Neural progenitor cell (in vitro differentiated cells): ENCODE results near the gene ELFN1. TPM values are rescaled to one million over a fixed set of nuclear protein-coding genes. Genes with fewer than 3 reads are reported as not detected.
A peak's percentile ranks its signal among the peaks of the same experiment; 100 is the strongest.

Source experiments
- DNase-seq: peaks from one replicate; pipeline ENCODE4 v3.0.0-alpha.2; 2016; ENCODE audit warnings: low spot score
- H2AFZ ChIP-seq: fragments of 200-600 bp; sonication (generic); replicated peaks from 2 replicates; pipeline ENCODE4 v1.6.1; 2016; ENCODE audit warnings: antibody characterized with exemption
- H3F3A ChIP-seq: fragments of 200-600 bp; sonication (generic); 2 replicates; pipeline ENCODE4 v1.6.1; 2016; ENCODE audit warnings: antibody characterized with exemption, low read depth
- H3K27ac ChIP-seq: fragments of 200-600 bp; sonication (generic); 2 replicates; pipeline ENCODE4 v1.5.1; 2016; ENCODE audit warnings: mild to moderate bottlenecking
- H3K27me3 ChIP-seq: fragments of 200-600 bp; sonication (generic); 2 replicates; pipeline ENCODE4 v1.6.1; 2016; ENCODE audit warnings: mild to moderate bottlenecking, moderate library complexity
- H3K36me3 ChIP-seq: fragments of 200-600 bp; sonication (generic); 2 replicates; pipeline ENCODE4 v1.5.1; 2016
- H3K4me1 ChIP-seq: fragments of 200-600 bp; sonication (generic); 2 replicates; pipeline ENCODE4 v1.6.1; 2016; ENCODE audit warnings: mixed run types
- H3K4me2 ChIP-seq: fragments of 200-600 bp; sonication (generic); 2 replicates; pipeline ENCODE4 v1.6.1; 2016
- H3K4me3 ChIP-seq: fragments of 200-600 bp; sonication (generic); 2 replicates; pipeline ENCODE4 v1.5.1; 2016
- H3K79me2 ChIP-seq: fragments of 200-600 bp; sonication (generic); 2 replicates; pipeline ENCODE4 v1.6.1; 2016; ENCODE audit warnings: low read depth
- H3K9ac ChIP-seq: fragments of 200-600 bp; sonication (generic); 2 replicates; pipeline ENCODE4 v1.6.1; 2016
- H3K9me3 ChIP-seq: fragments of 200-600 bp; sonication (generic); 2 replicates; pipeline ENCODE4 v1.5.1; 2016; ENCODE audit warnings: low read depth
- H4K20me1 ChIP-seq: fragments of 200-600 bp; sonication (generic); 2 replicates; pipeline ENCODE4 v1.6.1; 2016; ENCODE audit warnings: low read depth
- H3K27ac Mint-ChIP-seq: 3 replicates; pipeline ENCODE4 v1.8.0; 2021; ENCODE audit warnings: mixed read lengths
- H3K27me3 Mint-ChIP-seq: 2 replicates; pipeline ENCODE4 v1.8.0; 2022; ENCODE audit warnings: low read depth, mild to moderate bottlenecking, inconsistent platforms, moderate library complexity, mixed read lengths; ENCODE audit not compliant: insufficient read depth
- H3K36me3 Mint-ChIP-seq: 3 replicates; pipeline ENCODE4 v1.8.0; 2021; ENCODE audit warnings: mixed read lengths
- H3K4me1 Mint-ChIP-seq: 3 replicates; pipeline ENCODE4 v1.8.0; 2021; ENCODE audit warnings: mixed read lengths
- H3K4me3 Mint-ChIP-seq: 3 replicates; pipeline ENCODE4 v1.8.0; 2021; ENCODE audit warnings: mild to moderate bottlenecking, moderate library complexity, mixed read lengths
- H3K9me3 Mint-ChIP-seq: 3 replicates; pipeline ENCODE4 v1.8.0; 2020; ENCODE audit warnings: mixed read lengths
- CTCF ChIP-seq: fragments of 200-600 bp; sonication (generic); IDR thresholded peaks from 2 replicates; pipeline ENCODE4 v1.5.1; 2017; ENCODE audit warnings: antibody characterized with exemption, mild to moderate bottlenecking
- EZH2 ChIP-seq: fragments of 200-600 bp; sonication (generic); IDR thresholded peaks from 2 replicates; pipeline ENCODE4 v1.6.1; 2017; ENCODE audit warnings: antibody characterized with exemption, mild to moderate bottlenecking, moderate library complexity
- EZH2phosphoT487 ChIP-seq: fragments of 200-600 bp; sonication (generic); IDR thresholded peaks from 2 replicates; pipeline ENCODE4 v1.6.1; 2017; ENCODE audit warnings: antibody characterized with exemption
- total RNA-seq: library from RNA; depleted of rRNA; stranded (reverse); fragments of >200 nt; gene quantifications from 2 replicates; pipeline ENCODE4 v1.2.3, GENCODE V29; 2015; ENCODE audit warnings: low replicate concordance

ELFN1 gene
- total RNA-seq, 1 donor from 2014 or later = 2.2 TPM

- H3K9ac ChIP-seq = no peak overlapping the region
- no peak overlapping the region for H3K27ac Mint-ChIP-seq
- H3K9me3 ChIP-seq = no peaks in the 10 kb centered on the region
- no peak overlapping the region for H3K4me3 Mint-ChIP-seq
- no peaks in the 10 kb centered on the region for H3K9me3 Mint-ChIP-seq
- H4K20me1 ChIP-seq = no peaks in the 10 kb centered on the region
- H3K4me1 Mint-ChIP-seq = peaks cover 23% of the 10 kb centered on the region
- H3K79me2 ChIP-seq = no peaks in the 10 kb centered on the region
- no peak overlapping the region for H2AFZ ChIP-seq
- no peaks in the 10 kb centered on the region for H3K4me1 ChIP-seq
- H3K36me3 ChIP-seq = no peaks in the 10 kb centered on the region
- H3K4me2 ChIP-seq = no peak overlapping the region
- no peaks in the 10 kb centered on the region for H3K36me3 Mint-ChIP-seq
- TF ChIP-seq EZH2 = no peak
- no peak for TF ChIP-seq CTCF
- TF ChIP-seq EZH2phosphoT487 = no peak
- DNase-seq = no peak
- H3K4me3 ChIP-seq = no peak overlapping the region
- peaks cover 9% of the 10 kb centered on the region for H3K27me3 Mint-ChIP-seq
- peaks cover 5% of the 10 kb centered on the region for H3F3A ChIP-seq
- no peak overlapping the region for H3K27ac ChIP-seq
- no peaks in the 10 kb centered on the region for H3K27me3 ChIP-seq
Observed at GRCh38 chr7:1646957-1647891, 22.9 kb upstream of the ELFN1 start.

GRCh38 chr7:1647961-1648672 lies 22.0 kb upstream of the ELFN1 start:
- Histone ChIP-seq H3K4me3 (no peak overlapping the region), H4K20me1 (no peaks in the 10 kb centered on the region), H3K79me2 (no peaks in the 10 kb centered on the region), H2AFZ (no peak overlapping the region), H3K36me3 (no peaks in the 10 kb centered on the region), H3K4me1 (no peaks in the 10 kb centered on the region), H3F3A (peaks cover 5% of the 10 kb centered on the region), H3K27me3 (no peaks in the 10 kb centered on the region), H3K9me3 (no peaks in the 10 kb centered on the region), H3K4me2 (no peak overlapping the region), H3K27ac (no peak overlapping the region), H3K9ac (no peak overlapping the region)
- H3K27me3 Mint-ChIP-seq = peaks cover 9% of the 10 kb centered on the region
- no peak for TF ChIP-seq EZH2
- TF ChIP-seq CTCF = no peak
- TF ChIP-seq EZH2phosphoT487 = no peak
- H3K27ac Mint-ChIP-seq = no peak overlapping the region
- no peaks in the 10 kb centered on the region for H3K36me3 Mint-ChIP-seq
- no peaks in the 10 kb centered on the region for H3K9me3 Mint-ChIP-seq
- H3K4me1 Mint-ChIP-seq = peaks cover 20% of the 10 kb centered on the region
- H3K4me3 Mint-ChIP-seq = no peak overlapping the region
- DNase-seq = no peak

- DNase-seq = no peak
- Histone ChIP-seq H3K9ac (no peak overlapping the region), H3K27me3 (no peaks in the 10 kb centered on the region), H3K9me3 (no peaks in the 10 kb centered on the region), H3K4me3 (no peak overlapping the region), H3F3A (peaks cover 5% of the 10 kb centered on the region), H2AFZ (no peak overlapping the region), H3K4me2 (no peak overlapping the region), H3K36me3 (no peaks in the 10 kb centered on the region), H4K20me1 (no peaks in the 10 kb centered on the region), H3K4me1 (no peaks in the 10 kb centered on the region), H3K79me2 (no peaks in the 10 kb centered on the region), H3K27ac (no peak overlapping the region)
- H3K4me3 Mint-ChIP-seq = no peak overlapping the region
- H3K4me1 Mint-ChIP-seq = peaks cover 20% of the 10 kb centered on the region
- H3K36me3 Mint-ChIP-seq = no peaks in the 10 kb centered on the region
- peaks cover 11% of the 10 kb centered on the region for H3K27me3 Mint-ChIP-seq
- peak overlapping the region; percentile 15 for H3K27ac Mint-ChIP-seq
- no peaks in the 10 kb centered on the region for H3K9me3 Mint-ChIP-seq
- TF ChIP-seq EZH2phosphoT487 (no peak), CTCF (no peak), EZH2 (no peak)
Observed at GRCh38 chr7:1649751-1650326, 20.2 kb upstream of the ELFN1 start.
